HepG2 (cell line): Measurements from ENCODE around the gene ZCCHC24.

Source experiments
- EP300 ChIP-seq, 3 experiments: sonication (generic) in 1 of 3; formaldehyde crosslinking in 1 of 3; IDR thresholded peaks; 2 replicates each; pipeline versions ENCODE4 v1.5.1 to v1.6.1; 2011 to 2020; ENCODE audit warnings: low read depth in 2 of 3, low read length in 2 of 3, borderline replicate concordance in 1 of 3, improper control_type of control experiment in 1 of 3, mild to moderate bottlenecking in 1 of 3, missing genetic modification reagents in 1 of 3, moderate library complexity in 1 of 3
- EZH2 ChIP-seq: conservative IDR thresholded peaks from 2 replicates; pipeline ENCODE4 v1.6.1; 2012; ENCODE audit warnings: mild to moderate bottlenecking, low read depth, low read length, moderate library complexity
- JUND ChIP-seq: sonication (generic); formaldehyde crosslinking; IDR thresholded peaks from 2 replicates; pipeline ENCODE4 v1.8.0; 2022; ENCODE audit warnings: mild to moderate bottlenecking, missing genetic modification reagents
- NFYB ChIP-seq: sonication (generic); formaldehyde crosslinking; IDR thresholded peaks from 2 replicates; pipeline ENCODE4 v1.4.0; 2020; ENCODE audit warnings: missing genetic modification reagents
- RELA ChIP-seq: sonication (generic); formaldehyde crosslinking; IDR thresholded peaks from 2 replicates; pipeline ENCODE4 v1.4.0; 2020; ENCODE audit warnings: missing genetic modification reagents
- YY1 ChIP-seq: IDR thresholded peaks from 2 replicates; pipeline ENCODE4 v1.6.1; 2011; ENCODE audit warnings: low read length, low read depth, moderate library complexity, mild to moderate bottlenecking; ENCODE audit not compliant: insufficient read depth, insufficient replicate concordance
- ZNF644 ChIP-seq: IDR thresholded peaks from 2 replicates; pipeline ENCODE4 v1.6.1; 2016; ENCODE audit warnings: low read depth
- TF ChIP-seq, protein P1 (sequence below): sonication (generic); formaldehyde crosslinking; conservative IDR thresholded peaks from 2 replicates; pipeline ENCODE4 v1.4.0; 2020; ENCODE audit warnings: missing genetic modification reagents
- TF ChIP-seq, protein P2 (sequence below): sonication (generic); formaldehyde crosslinking; IDR thresholded peaks from 2 replicates; pipeline ENCODE4 v1.5.0; 2020; ENCODE audit warnings: mild to moderate bottlenecking, missing genetic modification reagents, moderate library complexity
- TF ChIP-seq, protein P3 (sequence below): sonication (generic); formaldehyde crosslinking; IDR thresholded peaks from 2 replicates; pipeline ENCODE4 v1.4.0; 2020; ENCODE audit warnings: missing genetic modification reagents, mild to moderate bottlenecking, borderline replicate concordance
- TF ChIP-seq, protein P4 (sequence below): sonication (generic); formaldehyde crosslinking; IDR thresholded peaks from 2 replicates; pipeline ENCODE4 v1.5.0; 2020; ENCODE audit warnings: missing genetic modification reagents

DNA sequence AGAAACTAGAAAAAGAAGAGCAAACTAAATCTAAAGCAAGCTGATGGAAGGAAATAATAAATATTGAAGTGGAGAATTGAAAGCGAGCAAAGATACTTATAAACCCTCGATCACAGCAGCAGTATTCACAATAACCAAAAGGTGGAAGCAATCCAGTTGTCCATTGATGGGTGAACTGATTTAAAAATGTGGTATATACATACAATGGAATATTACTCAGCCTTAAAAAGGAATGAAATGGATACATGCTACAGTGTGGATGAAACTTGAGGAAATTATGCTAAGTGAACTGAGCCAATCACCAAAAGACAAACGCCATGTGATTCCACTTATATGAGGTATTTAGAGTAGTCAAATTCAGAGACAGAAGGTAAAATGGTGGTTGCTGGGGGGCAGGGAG lies 17.5 kb downstream of the ZCCHC24 start:
- TF ChIP-seq RELA (CRISPR knock-in tag), result no peak
- TF ChIP-seq, protein P1, sequence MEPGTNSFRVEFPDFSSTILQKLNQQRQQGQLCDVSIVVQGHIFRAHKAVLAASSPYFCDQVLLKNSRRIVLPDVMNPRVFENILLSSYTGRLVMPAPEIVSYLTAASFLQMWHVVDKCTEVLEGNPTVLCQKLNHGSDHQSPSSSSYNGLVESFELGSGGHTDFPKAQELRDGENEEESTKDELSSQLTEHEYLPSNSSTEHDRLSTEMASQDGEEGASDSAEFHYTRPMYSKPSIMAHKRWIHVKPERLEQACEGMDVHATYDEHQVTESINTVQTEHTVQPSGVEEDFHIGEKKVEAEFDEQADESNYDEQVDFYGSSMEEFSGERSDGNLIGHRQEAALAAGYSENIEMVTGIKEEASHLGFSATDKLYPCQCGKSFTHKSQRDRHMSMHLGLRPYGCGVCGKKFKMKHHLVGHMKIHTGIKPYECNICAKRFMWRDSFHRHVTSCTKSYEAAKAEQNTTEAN, result no peak
- TF ChIP-seq YY1, result no peak
- no peak for TF ChIP-seq NFYB
- TF ChIP-seq, protein P2, sequence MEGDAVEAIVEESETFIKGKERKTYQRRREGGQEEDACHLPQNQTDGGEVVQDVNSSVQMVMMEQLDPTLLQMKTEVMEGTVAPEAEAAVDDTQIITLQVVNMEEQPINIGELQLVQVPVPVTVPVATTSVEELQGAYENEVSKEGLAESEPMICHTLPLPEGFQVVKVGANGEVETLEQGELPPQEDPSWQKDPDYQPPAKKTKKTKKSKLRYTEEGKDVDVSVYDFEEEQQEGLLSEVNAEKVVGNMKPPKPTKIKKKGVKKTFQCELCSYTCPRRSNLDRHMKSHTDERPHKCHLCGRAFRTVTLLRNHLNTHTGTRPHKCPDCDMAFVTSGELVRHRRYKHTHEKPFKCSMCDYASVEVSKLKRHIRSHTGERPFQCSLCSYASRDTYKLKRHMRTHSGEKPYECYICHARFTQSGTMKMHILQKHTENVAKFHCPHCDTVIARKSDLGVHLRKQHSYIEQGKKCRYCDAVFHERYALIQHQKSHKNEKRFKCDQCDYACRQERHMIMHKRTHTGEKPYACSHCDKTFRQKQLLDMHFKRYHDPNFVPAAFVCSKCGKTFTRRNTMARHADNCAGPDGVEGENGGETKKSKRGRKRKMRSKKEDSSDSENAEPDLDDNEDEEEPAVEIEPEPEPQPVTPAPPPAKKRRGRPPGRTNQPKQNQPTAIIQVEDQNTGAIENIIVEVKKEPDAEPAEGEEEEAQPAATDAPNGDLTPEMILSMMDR (CRISPR knock-in tag), result no peak
- TF ChIP-seq, protein P3, sequence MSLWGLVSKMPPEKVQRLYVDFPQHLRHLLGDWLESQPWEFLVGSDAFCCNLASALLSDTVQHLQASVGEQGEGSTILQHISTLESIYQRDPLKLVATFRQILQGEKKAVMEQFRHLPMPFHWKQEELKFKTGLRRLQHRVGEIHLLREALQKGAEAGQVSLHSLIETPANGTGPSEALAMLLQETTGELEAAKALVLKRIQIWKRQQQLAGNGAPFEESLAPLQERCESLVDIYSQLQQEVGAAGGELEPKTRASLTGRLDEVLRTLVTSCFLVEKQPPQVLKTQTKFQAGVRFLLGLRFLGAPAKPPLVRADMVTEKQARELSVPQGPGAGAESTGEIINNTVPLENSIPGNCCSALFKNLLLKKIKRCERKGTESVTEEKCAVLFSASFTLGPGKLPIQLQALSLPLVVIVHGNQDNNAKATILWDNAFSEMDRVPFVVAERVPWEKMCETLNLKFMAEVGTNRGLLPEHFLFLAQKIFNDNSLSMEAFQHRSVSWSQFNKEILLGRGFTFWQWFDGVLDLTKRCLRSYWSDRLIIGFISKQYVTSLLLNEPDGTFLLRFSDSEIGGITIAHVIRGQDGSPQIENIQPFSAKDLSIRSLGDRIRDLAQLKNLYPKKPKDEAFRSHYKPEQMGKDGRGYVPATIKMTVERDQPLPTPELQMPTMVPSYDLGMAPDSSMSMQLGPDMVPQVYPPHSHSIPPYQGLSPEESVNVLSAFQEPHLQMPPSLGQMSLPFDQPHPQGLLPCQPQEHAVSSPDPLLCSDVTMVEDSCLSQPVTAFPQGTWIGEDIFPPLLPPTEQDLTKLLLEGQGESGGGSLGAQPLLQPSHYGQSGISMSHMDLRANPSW (CRISPR knock-in tag), result no peak
- TF ChIP-seq JUND, result no peak
- TF ChIP-seq, protein P4, sequence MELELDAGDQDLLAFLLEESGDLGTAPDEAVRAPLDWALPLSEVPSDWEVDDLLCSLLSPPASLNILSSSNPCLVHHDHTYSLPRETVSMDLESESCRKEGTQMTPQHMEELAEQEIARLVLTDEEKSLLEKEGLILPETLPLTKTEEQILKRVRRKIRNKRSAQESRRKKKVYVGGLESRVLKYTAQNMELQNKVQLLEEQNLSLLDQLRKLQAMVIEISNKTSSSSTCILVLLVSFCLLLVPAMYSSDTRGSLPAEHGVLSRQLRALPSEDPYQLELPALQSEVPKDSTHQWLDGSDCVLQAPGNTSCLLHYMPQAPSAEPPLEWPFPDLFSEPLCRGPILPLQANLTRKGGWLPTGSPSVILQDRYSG, result no peak
- TF ChIP-seq EP300 (IDR thresholded peaks at IDR 0.05; ENCODE audit: low read depth in 2 of 2, low read length in 2 of 2), result no peak
- TF ChIP-seq EP300 (CRISPR knock-in tag; IDR thresholded peaks at IDR 0.05; ENCODE audit: borderline replicate concordance), result no peak
- no peak for TF ChIP-seq EZH2
- TF ChIP-seq ZNF644 (CRISPR knock-in tag), result no peak
